Colon (tissue), 2 donors: Measurements from ENCODE around the gene STH.

Experiments
- FAIRE-seq: peaks from 2 replicates; lab custom pipeline; 2012; peaks lifted over from hg19 to GRCh38; lab: Jason Lieb, UNC
- donor health status: control.
- donor health status: control.

Gene STH

DNA sequence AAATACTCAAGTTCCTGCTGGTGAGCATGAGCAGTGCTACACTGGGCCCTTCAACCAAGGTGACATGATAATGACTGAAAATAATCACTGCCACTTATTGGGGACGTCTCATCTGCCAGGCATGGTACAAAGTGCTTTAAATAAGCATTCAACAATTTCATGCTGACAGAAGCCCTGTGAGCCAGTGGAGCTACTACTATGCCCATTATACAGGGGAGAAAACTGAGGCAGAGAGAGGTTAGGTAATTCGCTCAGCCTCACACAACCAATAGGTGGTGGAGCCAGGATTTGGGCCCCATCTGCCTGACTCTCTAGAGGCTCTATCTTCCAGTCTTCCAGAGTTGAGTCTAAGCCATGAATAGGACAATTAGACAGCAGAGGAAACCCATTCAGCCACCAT, 30.3 kb upstream of the STH start:
- FAIRE-seq: no peak

DNA sequence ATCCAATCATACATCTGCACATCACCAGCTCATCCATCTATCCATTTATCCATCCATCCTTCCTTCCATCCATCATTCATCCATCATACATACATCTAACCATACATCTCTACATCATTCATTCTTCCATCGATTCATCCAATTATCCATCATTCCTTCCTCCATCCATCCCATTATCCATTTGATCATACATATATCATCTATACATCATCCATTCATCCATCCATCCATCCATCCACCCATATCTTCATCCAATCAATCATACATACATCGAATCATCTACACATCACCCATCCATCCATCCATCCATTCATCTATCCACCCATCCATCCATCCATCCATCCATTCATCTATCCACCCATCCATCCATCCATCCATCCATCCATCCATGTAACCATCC, 29.3 kb upstream of the STH start:
- no peak for FAIRE-seq

- no peak for FAIRE-seq
Observed at GRCh38 chr17:45970659-45971058, 28.4 kb upstream of the STH start.

DNA sequence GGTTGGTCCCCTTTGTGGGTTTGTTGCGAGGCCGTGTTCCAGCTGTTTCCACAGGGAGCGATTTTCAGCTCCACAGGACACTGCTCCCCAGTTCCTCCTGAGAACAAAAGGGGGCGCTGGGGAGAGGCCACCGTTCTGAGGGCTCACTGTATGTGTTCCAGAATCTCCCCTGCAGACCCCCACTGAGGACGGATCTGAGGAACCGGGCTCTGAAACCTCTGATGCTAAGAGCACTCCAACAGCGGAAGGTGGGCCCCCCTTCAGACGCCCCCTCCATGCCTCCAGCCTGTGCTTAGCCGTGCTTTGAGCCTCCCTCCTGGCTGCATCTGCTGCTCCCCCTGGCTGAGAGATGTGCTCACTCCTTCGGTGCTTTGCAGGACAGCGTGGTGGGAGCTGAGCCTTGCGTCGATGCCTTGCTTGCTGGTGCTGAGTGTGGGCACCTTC, 27.3 kb upstream of the STH start:
- FAIRE-seq: no peak

DNA sequence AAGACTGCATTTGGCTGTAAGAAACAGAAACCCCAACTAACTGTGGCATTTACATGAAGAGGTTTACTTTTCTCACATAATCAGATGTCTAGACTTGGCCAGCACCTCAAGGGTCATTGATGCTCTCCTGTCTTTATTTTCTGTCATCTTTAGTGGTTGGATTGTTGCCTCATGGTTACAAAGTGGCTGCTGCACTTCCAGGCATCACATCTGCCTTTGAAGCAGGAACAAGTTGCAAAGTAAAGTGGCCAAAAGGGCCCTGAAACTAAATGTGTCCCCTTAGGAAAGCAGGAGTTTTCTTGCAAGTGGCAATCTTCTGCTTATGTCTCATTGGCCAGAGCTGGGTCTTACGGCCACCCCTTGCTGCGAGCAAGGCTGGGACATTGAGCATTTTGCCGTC, 26.5 kb upstream of the STH start:
- FAIRE-seq: no peak

GRCh38 chr17:45973099-45973780, 25.8 kb upstream of the STH start:
- no peak for FAIRE-seq

DNA sequence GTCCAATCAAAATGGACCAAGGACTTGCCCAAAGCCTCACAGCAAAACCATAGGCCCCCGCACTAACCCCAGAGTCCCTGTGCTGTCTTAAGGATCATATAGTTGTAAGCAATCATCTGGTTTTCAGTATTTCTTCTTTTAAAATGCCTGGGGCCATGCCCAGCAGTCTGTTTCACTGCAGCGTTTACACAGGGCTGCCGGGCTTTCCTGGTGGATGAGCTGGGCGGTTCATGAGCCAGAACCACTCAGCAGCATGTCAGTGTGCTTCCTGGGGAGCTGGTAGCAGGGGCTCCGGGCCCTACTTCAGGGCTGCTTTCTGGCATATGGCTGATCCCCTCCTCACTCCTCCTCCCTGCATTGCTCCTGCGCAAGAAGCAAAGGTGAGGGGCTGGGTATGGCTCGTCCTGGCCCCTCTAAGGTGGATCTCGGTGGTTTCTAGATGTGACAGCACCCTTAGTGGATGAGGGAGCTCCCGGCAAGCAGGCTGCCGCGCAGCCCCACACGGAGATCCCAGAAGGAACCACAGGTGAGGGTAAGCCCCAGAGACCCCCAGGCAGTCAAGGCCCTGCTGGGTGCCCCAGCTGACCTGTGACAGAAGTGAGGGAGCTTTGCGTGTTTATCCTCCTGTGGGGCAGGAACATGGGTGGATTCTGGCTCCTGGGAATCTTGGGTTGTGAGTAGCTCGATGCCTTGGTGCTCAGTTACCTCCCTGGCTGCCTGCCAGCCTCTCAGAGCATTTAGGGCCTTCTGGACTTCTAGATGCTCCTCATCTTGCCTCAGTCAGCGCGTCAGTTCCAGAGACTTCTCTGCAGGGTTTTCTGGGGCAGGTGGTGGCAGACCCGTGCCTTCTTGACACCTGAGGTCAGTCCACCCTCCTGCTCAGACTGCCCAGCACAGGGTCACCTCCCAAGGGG, 24.8 kb upstream of the STH start:
- no peak for FAIRE-seq

- FAIRE-seq: no peak
Observed at GRCh38 chr17:45974916-45975630, 24.0 kb upstream of the STH start.

DNA sequence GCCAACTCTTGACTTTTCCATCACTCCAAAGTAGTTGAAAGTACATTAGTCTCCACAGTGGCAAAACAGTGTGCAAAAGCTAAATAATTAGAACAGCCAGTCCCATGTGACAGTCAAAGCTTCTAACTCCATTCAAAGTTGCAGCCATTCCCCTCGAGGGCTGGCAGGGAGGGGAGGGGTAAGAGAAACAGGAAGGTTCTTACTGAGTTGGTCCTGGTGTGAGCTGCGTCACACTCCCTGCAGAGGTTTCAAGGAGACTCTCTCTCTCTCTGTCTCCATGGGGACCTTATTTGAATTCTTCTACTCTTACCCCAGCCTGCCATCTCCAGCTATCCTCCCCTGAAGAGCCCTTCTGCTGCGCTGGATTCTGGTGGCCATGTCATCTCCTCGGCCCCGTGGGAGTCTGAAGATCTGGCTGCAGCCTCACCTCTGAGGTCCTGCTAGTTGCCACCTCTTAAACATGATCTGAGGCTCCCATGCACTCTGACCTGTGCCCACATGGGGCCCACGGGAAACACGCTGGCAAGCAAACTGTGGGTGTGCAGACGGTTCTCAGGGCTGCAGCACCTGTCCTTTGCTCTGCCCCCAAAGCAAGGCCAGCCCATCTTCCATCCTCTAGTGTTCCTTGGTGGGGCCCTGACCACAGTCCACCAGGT, 23.3 kb upstream of the STH start:
- no peak for FAIRE-seq

DNA sequence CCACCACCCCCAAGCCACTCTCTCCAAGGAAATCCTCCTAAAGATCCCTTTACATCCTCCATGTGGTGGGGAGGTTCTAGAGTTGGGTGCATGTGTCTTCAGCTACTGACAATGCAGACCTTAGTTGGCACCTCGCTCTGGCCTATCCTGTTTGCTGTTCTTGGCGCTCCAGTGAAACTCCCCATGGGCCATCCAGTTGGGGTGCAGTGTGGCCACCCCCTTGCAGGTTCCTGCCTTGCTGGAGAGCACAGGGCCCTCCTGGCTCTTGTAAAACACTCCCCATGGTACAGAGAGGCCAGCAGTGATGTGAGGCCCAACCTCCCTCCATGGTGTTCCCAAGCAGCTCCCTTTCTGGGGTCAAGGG, 22.7 kb upstream of the STH start:
- no peak for FAIRE-seq

DNA sequence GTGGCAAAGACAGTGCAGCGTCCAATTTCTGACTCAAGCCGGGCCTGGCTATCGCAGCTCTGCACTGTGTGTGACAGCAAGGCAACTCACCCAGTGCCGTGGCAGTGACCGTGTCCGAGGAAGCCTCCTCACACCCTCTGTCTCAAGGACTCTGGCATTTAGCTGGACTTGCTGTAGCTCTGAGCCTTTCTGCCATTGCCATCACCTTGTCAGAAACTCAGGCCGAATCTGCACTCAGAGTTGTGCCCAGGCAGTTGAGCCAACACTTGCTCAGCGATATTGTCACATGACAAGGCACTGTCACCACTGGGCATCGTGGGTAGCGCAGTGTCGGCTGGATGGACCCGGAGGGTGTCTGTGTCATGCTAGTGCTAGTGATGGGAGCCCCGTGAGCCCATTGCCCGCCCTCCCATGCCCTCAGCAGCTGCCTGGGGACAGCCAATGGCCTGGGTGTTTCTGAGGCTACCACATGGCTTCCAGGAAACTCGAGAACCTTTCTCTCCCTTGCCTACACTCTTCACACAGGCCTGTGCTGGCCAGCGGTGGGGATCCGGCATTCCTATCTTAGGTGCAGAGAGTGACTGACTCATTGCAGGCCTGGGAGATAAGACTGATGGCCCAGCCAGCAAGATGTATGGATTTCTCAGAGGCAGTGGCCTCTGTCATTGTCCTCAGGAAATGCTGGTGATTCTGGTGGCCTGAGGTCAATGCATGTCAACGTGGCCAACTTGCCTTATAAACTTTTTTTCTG, 22.1 kb upstream of the STH start:
- FAIRE-seq: no peak

- FAIRE-seq: no peak
Observed at GRCh38 chr17:45977506-45977824, 21.6 kb upstream of the STH start.

- no peak for FAIRE-seq
Observed at GRCh38 chr17:45977976-45978626, 20.9 kb upstream of the STH start.

- no peak for FAIRE-seq
Observed at GRCh38 chr17:45979137-45979536, 19.9 kb upstream of the STH start.

GRCh38 chr17:45980855-45981254, 18.2 kb upstream of the STH start:
- FAIRE-seq: no peak

DNA sequence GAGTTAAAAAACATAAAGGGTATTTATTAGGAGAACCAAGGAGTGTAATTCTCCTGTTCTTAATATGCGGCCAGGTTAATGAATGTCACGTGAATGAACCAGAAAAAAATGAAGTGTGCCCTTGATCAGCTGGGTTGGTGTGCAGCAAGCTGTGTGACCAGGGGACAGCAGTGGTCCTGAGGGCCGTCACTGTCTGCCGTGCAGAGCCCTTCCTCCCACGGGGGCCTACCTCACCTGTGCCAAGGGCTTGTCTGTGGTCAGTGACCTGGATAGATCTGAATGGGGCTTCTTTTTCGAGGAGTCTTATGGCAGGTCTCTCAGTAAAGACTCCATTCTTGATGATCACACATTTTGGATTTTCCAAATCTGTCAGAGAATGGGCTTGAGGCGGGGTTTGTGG, 17.7 kb upstream of the STH start:
- no peak for FAIRE-seq

DNA sequence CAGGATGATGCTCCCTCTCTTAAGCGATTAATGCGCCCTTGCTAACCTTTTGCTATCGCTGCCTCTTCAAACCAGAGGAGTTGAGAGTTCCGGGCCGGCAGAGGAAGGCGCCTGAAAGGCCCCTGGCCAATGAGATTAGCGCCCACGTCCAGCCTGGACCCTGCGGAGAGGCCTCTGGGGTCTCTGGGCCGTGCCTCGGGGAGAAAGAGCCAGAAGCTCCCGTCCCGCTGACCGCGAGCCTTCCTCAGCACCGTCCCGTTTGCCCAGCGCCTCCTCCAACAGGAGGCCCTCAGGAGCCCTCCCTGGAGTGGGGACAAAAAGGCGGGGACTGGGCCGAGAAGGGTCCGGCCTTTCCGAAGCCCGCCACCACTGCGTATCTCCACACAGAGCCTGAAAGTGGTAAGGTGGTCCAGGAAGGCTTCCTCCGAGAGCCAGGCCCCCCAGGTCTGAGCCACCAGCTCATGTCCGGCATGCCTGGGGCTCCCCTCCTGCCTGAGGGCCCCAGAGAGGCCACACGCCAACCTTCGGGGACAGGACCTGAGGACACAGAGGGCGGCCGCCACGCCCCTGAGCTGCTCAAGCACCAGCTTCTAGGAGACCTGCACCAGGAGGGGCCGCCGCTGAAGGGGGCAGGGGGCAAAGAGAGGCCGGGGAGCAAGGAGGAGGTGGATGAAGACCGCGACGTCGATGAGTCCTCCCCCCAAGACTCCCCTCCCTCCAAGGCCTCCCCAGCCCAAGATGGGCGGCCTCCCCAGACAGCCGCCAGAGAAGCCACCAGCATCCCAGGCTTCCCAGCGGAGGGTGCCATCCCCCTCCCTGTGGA, 16.0 kb upstream of the STH start:
- no peak for FAIRE-seq

DNA sequence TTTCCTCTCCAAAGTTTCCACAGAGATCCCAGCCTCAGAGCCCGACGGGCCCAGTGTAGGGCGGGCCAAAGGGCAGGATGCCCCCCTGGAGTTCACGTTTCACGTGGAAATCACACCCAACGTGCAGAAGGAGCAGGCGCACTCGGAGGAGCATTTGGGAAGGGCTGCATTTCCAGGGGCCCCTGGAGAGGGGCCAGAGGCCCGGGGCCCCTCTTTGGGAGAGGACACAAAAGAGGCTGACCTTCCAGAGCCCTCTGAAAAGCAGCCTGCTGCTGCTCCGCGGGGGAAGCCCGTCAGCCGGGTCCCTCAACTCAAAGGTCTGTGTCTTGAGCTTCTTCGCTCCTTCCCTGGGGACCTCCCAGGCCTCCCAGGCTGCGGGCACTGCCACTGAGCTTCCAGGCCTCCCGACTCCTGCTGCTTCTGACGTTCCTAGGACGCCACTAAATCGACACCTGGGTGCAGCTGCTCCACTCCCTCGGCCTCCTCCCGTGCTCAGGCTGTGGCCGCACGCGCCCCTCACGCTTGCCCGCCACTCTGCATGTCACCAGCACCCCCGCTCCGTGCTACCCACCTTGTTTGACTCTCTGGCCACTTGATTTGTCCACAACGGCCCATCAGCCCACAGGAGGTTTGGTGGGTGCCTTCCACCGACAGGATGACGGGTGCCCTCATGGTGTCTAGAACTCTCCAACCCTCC, 15.3 kb upstream of the STH start:
- no peak for FAIRE-seq

DNA sequence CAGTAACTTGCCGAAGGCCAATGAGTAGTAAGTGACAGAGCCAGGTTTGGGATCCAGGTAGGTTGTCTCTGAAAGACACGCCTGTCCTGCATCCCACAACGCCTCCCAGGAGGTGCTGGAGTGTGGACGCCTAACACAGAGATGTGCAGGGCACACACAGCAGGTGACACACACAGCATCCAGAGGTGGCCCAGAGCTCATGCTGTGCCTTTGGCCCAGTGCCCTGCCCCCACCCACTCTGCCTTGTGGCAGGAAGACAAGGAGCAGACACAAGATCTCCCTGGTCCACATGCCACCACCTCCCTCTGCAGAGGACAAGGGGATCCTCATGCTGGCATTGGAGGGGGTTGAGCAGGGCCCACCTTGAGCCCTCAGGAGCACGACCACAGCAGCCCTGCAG, 14.7 kb upstream of the STH start:
- no peak for FAIRE-seq

DNA sequence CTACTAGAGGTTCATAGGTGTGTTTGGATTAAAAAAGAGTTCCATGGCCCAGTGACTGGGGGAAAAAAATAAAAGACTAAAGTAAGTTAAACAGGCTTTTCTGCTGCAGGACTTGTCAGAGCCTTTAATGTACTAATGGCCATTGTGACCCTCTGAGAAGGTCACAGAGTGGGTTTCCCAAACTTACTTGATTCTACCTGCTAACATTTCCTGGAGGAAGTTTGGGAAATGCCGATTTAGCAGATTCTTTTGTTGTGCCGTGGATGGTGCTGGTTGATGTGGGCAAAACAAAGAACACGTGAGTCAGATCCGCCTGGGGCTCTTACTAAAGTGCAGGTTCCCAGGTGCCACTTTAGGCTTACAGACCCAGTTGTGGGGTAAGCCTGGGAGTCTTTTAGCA, 13.6 kb upstream of the STH start:
- no peak for FAIRE-seq
